Astrocyte (in vitro differentiated cells and primary cell): ENCODE data around the gene PEX11A. TPM values are rescaled to one million over a fixed set of nuclear protein-coding genes. Genes with fewer than 3 reads are reported as not detected.

Experiments used
- DNase-seq: peaks from one replicate; pipeline ENCODE4 v3.0.0-alpha.2; 2010; ENCODE audit warnings: low read depth
- FAIRE-seq: peaks from 2 replicates; lab custom pipeline; 2011; peaks lifted over from hg19 to GRCh38; lab: Jason Lieb, UNC
- H2AFZ ChIP-seq: 2 replicates; pipeline ENCODE4 v1.6.0; 2012; ENCODE audit warnings: low read depth, low read length, inconsistent platforms
- H3K27ac ChIP-seq: 2 replicates; pipeline ENCODE4 v1.5.1; 2011; ENCODE audit warnings: low read depth, low read length, inconsistent platforms
- H3K27me3 ChIP-seq: 2 replicates; pipeline ENCODE4 v1.6.0; 2011; ENCODE audit warnings: low read length, inconsistent platforms; ENCODE audit not compliant: insufficient read depth
- H3K36me3 ChIP-seq: 2 replicates; pipeline ENCODE4 v1.5.1; 2011; ENCODE audit warnings: low read length, inconsistent platforms; ENCODE audit not compliant: insufficient read depth
- H3K4me1 ChIP-seq: 2 replicates; pipeline ENCODE4 v1.5.1; 2011; ENCODE audit warnings: low read length, inconsistent platforms; ENCODE audit not compliant: insufficient read depth
- H3K4me2 ChIP-seq: 2 replicates; pipeline ENCODE4 v1.6.0; 2012; ENCODE audit warnings: low read length, inconsistent platforms
- H3K4me3 ChIP-seq: 2 replicates; pipeline ENCODE4 v1.5.1; 2011; ENCODE audit warnings: low read depth, mild to moderate bottlenecking, low read length, inconsistent platforms; ENCODE audit not compliant: insufficient read depth
- H3K79me2 ChIP-seq: 2 replicates; pipeline ENCODE4 v1.6.0; 2012; ENCODE audit warnings: mild to moderate bottlenecking, low read length, inconsistent platforms; ENCODE audit not compliant: insufficient read depth
- H3K9ac ChIP-seq: 2 replicates; pipeline ENCODE4 v1.6.0; 2012; ENCODE audit warnings: mild to moderate bottlenecking, low read length, inconsistent platforms
- H3K9me3 ChIP-seq: 2 replicates; pipeline ENCODE4 v1.5.1; 2012; ENCODE audit warnings: low read depth, mild to moderate bottlenecking, low read length, inconsistent platforms; ENCODE audit not compliant: insufficient read depth
- H4K20me1 ChIP-seq: 2 replicates; pipeline ENCODE4 v1.6.0; 2012; ENCODE audit warnings: low read length, inconsistent platforms; ENCODE audit not compliant: insufficient read depth
- H3K27ac Mint-ChIP-seq: one replicate; pipeline ENCODE4 v1.8.0; 2021; ENCODE audit warnings: mild to moderate bottlenecking, mixed read lengths; ENCODE audit not compliant: unreplicated experiment
- H3K27me3 Mint-ChIP-seq: one replicate; pipeline ENCODE4 v1.8.0; 2021; ENCODE audit warnings: low read depth, mixed read lengths; ENCODE audit not compliant: unreplicated experiment
- H3K36me3 Mint-ChIP-seq: one replicate; pipeline ENCODE4 v1.8.0; 2021; ENCODE audit warnings: low read depth, mixed read lengths; ENCODE audit not compliant: unreplicated experiment
- H3K4me1 Mint-ChIP-seq: one replicate; pipeline ENCODE4 v1.8.0; 2021; ENCODE audit warnings: low read depth, mixed read lengths; ENCODE audit not compliant: unreplicated experiment
- H3K4me3 Mint-ChIP-seq: one replicate; pipeline ENCODE4 v1.8.0; 2021; ENCODE audit warnings: mild to moderate bottlenecking, moderate library complexity, mixed read lengths; ENCODE audit not compliant: unreplicated experiment
- H3K9me3 Mint-ChIP-seq: one replicate; pipeline ENCODE4 v1.8.0; 2021; ENCODE audit warnings: mild to moderate bottlenecking, mixed read lengths; ENCODE audit not compliant: unreplicated experiment
- EZH2 ChIP-seq: IDR thresholded peaks from 2 replicates; pipeline ENCODE4 v1.6.1; 2012; ENCODE audit warnings: mild to moderate bottlenecking, low read length, inconsistent platforms; ENCODE audit not compliant: insufficient read depth
- total RNA-seq: library from RNA; stranded (reverse); gene quantifications from 2 replicates; pipeline ENCODE4 v1.2.1, GENCODE V29; 2021
- TF ChIP-seq, protein P1 (sequence below): IDR thresholded peaks from 2 replicates; pipeline ENCODE4 v1.5.1; 2011; ENCODE audit warnings: low read depth, mild to moderate bottlenecking, inconsistent platforms, low read length, moderate library complexity; ENCODE audit not compliant: insufficient read depth

Gene PEX11A
- total RNA-seq, 1 donor from 2014 or later: 2.1 TPM

GRCh38 chr15:89632563-89633430 is 57.8 kb downstream of the PEX11A start:
- H3K27me3 Mint-ChIP-seq: no peaks in the 10 kb centered on the region
- H3K79me2 ChIP-seq: no peaks in the 10 kb centered on the region
- H3K36me3 Mint-ChIP-seq: peaks cover 37% of the 10 kb centered on the region
- H3K27me3 ChIP-seq: no peaks in the 10 kb centered on the region
- H3K9me3 ChIP-seq: no peaks in the 10 kb centered on the region
- H3K4me3 ChIP-seq: no peak overlapping the region
- H3K4me1 ChIP-seq: no peaks in the 10 kb centered on the region
- DNase-seq (no peak), FAIRE-seq (no peak)
- H4K20me1 ChIP-seq: no peaks in the 10 kb centered on the region
- TF ChIP-seq, protein P1, sequence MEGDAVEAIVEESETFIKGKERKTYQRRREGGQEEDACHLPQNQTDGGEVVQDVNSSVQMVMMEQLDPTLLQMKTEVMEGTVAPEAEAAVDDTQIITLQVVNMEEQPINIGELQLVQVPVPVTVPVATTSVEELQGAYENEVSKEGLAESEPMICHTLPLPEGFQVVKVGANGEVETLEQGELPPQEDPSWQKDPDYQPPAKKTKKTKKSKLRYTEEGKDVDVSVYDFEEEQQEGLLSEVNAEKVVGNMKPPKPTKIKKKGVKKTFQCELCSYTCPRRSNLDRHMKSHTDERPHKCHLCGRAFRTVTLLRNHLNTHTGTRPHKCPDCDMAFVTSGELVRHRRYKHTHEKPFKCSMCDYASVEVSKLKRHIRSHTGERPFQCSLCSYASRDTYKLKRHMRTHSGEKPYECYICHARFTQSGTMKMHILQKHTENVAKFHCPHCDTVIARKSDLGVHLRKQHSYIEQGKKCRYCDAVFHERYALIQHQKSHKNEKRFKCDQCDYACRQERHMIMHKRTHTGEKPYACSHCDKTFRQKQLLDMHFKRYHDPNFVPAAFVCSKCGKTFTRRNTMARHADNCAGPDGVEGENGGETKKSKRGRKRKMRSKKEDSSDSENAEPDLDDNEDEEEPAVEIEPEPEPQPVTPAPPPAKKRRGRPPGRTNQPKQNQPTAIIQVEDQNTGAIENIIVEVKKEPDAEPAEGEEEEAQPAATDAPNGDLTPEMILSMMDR: no peak
- TF ChIP-seq EZH2: no peak
- no peak overlapping the region for H3K4me2 ChIP-seq
- peaks cover 30% of the 10 kb centered on the region for H3K36me3 ChIP-seq
- H3K9me3 Mint-ChIP-seq: peaks cover 6% of the 10 kb centered on the region
- H3K9ac ChIP-seq: no peak overlapping the region
- H2AFZ ChIP-seq: no peak overlapping the region
- no peak overlapping the region for H3K27ac Mint-ChIP-seq
- no peak overlapping the region for H3K27ac ChIP-seq
- H3K4me1 Mint-ChIP-seq: no peaks in the 10 kb centered on the region
- H3K4me3 Mint-ChIP-seq: no peak overlapping the region

DNA sequence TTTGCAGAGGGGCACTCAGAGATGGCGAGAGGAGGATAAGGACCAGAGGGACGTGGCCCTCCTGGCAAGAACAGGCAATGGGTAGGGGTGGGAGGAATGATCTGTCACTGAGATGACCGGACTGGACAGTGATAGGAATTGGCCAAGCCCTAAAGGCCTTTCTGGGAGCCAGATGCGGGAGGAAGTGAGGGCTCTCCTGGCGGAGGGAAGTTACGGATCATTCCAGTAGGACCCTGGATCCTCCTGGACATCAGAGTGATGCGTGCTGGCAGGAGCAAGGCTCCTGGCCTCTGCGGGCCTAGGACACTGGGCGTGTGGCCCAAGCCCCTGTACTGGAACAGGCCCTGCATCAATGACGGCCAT is 58.7 kb downstream of the PEX11A start:
- Histone ChIP-seq H2AFZ (no peak overlapping the region), H3K4me1 (no peaks in the 10 kb centered on the region), H3K36me3 (peaks cover 39% of the 10 kb centered on the region), H4K20me1 (no peaks in the 10 kb centered on the region), H3K9me3 (no peaks in the 10 kb centered on the region), H3K4me2 (no peak overlapping the region), H3K27me3 (no peaks in the 10 kb centered on the region), H3K27ac (no peak overlapping the region), H3K79me2 (no peaks in the 10 kb centered on the region), H3K4me3 (no peak overlapping the region), H3K9ac (no peak overlapping the region)
- DNase-seq (no peak), FAIRE-seq (no peak)
- Mint-ChIP-seq H3K9me3 (peaks cover 6% of the 10 kb centered on the region), H3K36me3 (peaks cover 37% of the 10 kb centered on the region), H3K27me3 (no peaks in the 10 kb centered on the region), H3K4me3 (no peak overlapping the region), H3K4me1 (no peaks in the 10 kb centered on the region), H3K27ac (no peak overlapping the region)
- TF ChIP-seq, protein P1: no peak
- no peak for TF ChIP-seq EZH2

Other genes with a start within 250 kb of the PEX11A start
- 0.18 TPM in 1 of 2 replicates, not detected in the other for gene RHCG, start 194.2 kb downstream of the PEX11A start, total RNA-seq
- gene TICRR, start 115.3 kb downstream of the PEX11A start, total RNA-seq: 2.8 and 2.9 TPM in 2 replicates
- 5.1 and 5.3 TPM in 2 replicates for gene KIF7, start 35.3 kb downstream of the PEX11A start, total RNA-seq
- 0.14 TPM in 1 of 2 replicates, not detected in the other for gene PLIN1, start 11.4 kb downstream of the PEX11A start, total RNA-seq
- not detected in 2 replicates for gene WDR93, start 57 bp upstream of the PEX11A start, total RNA-seq
- gene MESP1, start 60.5 kb upstream of the PEX11A start, total RNA-seq: not detected in 2 replicates
- not detected in 2 replicates for gene MESP2, start 85.6 kb upstream of the PEX11A start, total RNA-seq
- gene ANPEP, start 124.1 kb upstream of the PEX11A start, total RNA-seq: 0.22 and 0.25 TPM in 2 replicates
- 37.9 and 41.2 TPM in 2 replicates for gene AP3S2, start 203.2 kb upstream of the PEX11A start, total RNA-seq
- gene ARPIN, start 222.2 kb upstream of the PEX11A start, total RNA-seq: 4.8 and 5.9 TPM in 2 replicates